T-cell (primary cell): Measurements from ENCODE around the gene PSMC5. TPM values are rescaled to one million over a fixed set of nuclear protein-coding genes. Genes with fewer than 3 reads are reported as not detected.

Experiments used
- ATAC-seq, 4 experiments: fragments of 200-7000 bp in 3 of 4; fragments of 150-1000 bp in 1 of 4; cut with Tn5 transposase; replicated peaks in 1 of 4; 1 replicate in 3 of 4; 2 replicates in 1 of 4; pipeline ENCODE4 v1.10.0; 2021; ENCODE audit warnings: moderate library complexity in 3 of 4, mild to moderate bottlenecking in 2 of 4, moderate number of reproducible peaks in 1 of 4
- CTCF ChIA-PET, 2 donors: fragments of 300-600 bp; sonication (Branson Sonifier 250); formaldehyde crosslinking; loops; one replicate each; lab custom pipeline; 2022; ENCODE audit warnings: antibody characterized with exemption in 2 of 2; lab: Charles Lee
- POLR2A ChIA-PET, 2 donors: fragments of 300-600 bp; sonication (Branson Sonifier 250); formaldehyde crosslinking; loops; one replicate each; lab custom pipeline; 2022; ENCODE audit warnings: antibody characterized with exemption in 2 of 2; lab: Charles Lee
- DNase-seq, 35 experiments: peaks; one replicate each; pipeline versions ENCODE4 v3.0.0 to v3.0.0-alpha.2; 2013 to 2023
- H3K27ac ChIP-seq: one replicate; pipeline ENCODE4 v1.5.1; 2013; ENCODE audit warnings: low read length
- H3K27me3 ChIP-seq, 2 experiments: replicated peaks in 1 of 2; 1 replicate in 1 of 2; 2 replicates in 1 of 2; pipeline versions ENCODE4 v1.6.1 to v1.7.0; 2013; ENCODE audit warnings: low read length in 1 of 2, mixed read lengths in 1 of 2; ENCODE audit not compliant: control insufficient read depth in 2 of 2, insufficient read depth in 2 of 2; ENCODE audit errors: extremely low read depth in 1 of 2
- H3K36me3 ChIP-seq, 2 donors: 1 replicate in 1 of 2; 2 replicates in 1 of 2; pipeline versions ENCODE4 v1.6.1 to v1.7.0; 2013; ENCODE audit warnings: low read length in 1 of 2; ENCODE audit not compliant: control insufficient read depth in 2 of 2, insufficient read depth in 1 of 2; ENCODE audit errors: extremely low read depth in 1 of 2
- H3K4me1 ChIP-seq, 2 experiments: 1 replicate in 1 of 2; 2 replicates in 1 of 2; pipeline versions ENCODE4 v1.6.1 to v1.7.0; 2013; ENCODE audit warnings: low read length in 2 of 2, mixed read lengths in 1 of 2; ENCODE audit not compliant: insufficient read depth in 2 of 2, control insufficient read depth in 1 of 2; ENCODE audit errors: extremely low read depth in 1 of 2
- H3K4me3 ChIP-seq, 2 donors: 1 replicate in 1 of 2; 2 replicates in 1 of 2; pipeline versions ENCODE4 v1.5.1 to v1.7.0; 2013; ENCODE audit warnings: mild to moderate bottlenecking in 2 of 2, low read length in 1 of 2, moderate library complexity in 1 of 2; ENCODE audit not compliant: control insufficient read depth in 1 of 2; ENCODE audit errors: extremely low read depth in 1 of 2
- H3K9me3 ChIP-seq: 2 replicates; pipeline ENCODE4 v1.7.0; 2013
- H3K27ac Mint-ChIP-seq, 2 donors: one replicate each; pipeline ENCODE4 v1.8.0; 2020 to 2021; ENCODE audit warnings: mild to moderate bottlenecking in 2 of 2, mixed read lengths in 2 of 2
- H3K27me3 Mint-ChIP-seq, 2 donors: one replicate each; pipeline ENCODE4 v1.8.0; 2021 to 2022; ENCODE audit warnings: mixed read lengths in 2 of 2
- H3K36me3 Mint-ChIP-seq: one replicate; pipeline ENCODE4 v1.8.0; 2021; ENCODE audit warnings: mixed read lengths
- H3K4me1 Mint-ChIP-seq, 3 donors: one replicate each; pipeline ENCODE4 v1.8.0; 2020 to 2022; ENCODE audit warnings: mixed read lengths in 3 of 3, mild to moderate bottlenecking in 1 of 3
- H3K4me3 Mint-ChIP-seq, 3 donors: one replicate each; pipeline ENCODE4 v1.8.0; 2020 to 2022; ENCODE audit warnings: mild to moderate bottlenecking in 3 of 3, mixed read lengths in 3 of 3, moderate library complexity in 3 of 3
- H3K9me3 Mint-ChIP-seq, 3 donors: one replicate each; pipeline ENCODE4 v1.8.0; 2020 to 2022; ENCODE audit warnings: mixed read lengths in 3 of 3
- WGBS: methylation state at CpG from one replicate; pipeline ENCODE4 v1.1.5; 2013; ENCODE audit warnings: missing lambda C conversion rate; ENCODE audit not compliant: insufficient coverage; 5-methylcytosine and 5-hydroxymethylcytosine counted together
- total RNA-seq, 35 experiments: library from RNA in 6 of 35; stranded (reverse) in 6 of 35; fragments of 120-200 nt in 1 of 35; gene quantifications; one replicate each; pipeline versions ENCODE4 v1.2.1 to v1.2.4 and lab custom pipeline; 2013 to 2026

PSMC5 gene
- total RNA-seq (100 to 1,000 TPM in 3 of 5 donors, 10 to 100 TPM in 2; 83.9 to 114 (median 107) TPM), total RNA-seq (lab: John Stamatoyannopoulos, UW) (52.6 to 200 (median 74.6) reads per million in 29 experiments)
- 70.7 TPM for total RNA-seq (2013)

DNA sequence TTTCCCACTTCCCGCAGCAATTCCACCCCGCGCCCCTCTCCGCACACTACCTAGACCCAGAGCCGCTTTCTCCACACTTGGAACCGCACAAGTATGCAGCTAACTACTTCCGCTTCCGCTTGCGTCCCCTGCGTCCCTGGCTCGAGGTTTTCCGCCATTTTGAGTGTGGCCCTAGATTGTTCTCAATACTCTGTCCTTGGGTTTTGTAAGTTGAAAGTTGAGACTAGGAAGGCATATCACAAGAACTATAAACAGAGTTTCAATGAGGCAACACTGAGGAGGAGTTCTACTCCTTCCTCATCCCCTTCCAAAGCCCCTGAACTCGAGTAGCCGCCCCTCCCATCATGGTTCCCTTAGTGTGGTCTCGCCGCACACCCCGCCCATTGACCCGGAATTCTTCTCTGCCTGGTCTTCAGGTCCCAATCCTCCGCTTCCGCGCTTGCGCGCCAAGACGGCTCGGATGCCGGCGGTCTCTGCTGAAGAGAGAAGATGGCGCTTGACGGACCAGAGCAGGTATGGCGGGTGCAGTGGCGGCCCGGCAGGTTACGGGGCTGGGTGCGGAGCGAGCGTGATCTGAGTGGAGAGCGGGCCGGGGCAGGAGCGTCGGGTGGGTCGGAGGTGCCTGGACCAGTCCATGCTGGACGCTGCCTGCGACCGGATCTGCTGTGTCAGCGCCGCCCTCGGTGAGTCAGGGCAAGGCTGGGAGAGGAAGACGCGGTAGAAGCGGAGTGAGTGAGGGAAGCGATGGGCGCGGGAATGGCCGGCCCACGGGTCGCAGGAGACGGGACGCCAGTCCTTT lies at the start of gene PSMC5, which contains the start of gene FTSJ3:
Gene PSMC5 (plus strand): TSS at position 430 of the 799 bp plus-strand sequence. CDS start 60 bp downstream, at position 490.
Gene FTSJ3 (minus strand): TSS at position 662 of the 799 bp plus-strand sequence. CDS start 761 bp downstream, outside the sequence.
- H3K27me3 Mint-ChIP-seq: no peaks in the 10 kb centered on the region
- Histone ChIP-seq H3K36me3 (peaks cover 34 to 72% of the 10 kb centered on the region in 2 donors), H3K27ac (peak within 1 kb of the TSS; percentile 81), H3K4me1 (peaks cover 33 to 58% of the 10 kb centered on the region in 2 experiments), H3K9me3 (no peaks in the 10 kb centered on the region), H3K4me3 (peak within 1 kb of the TSS; percentile 80 to 100), H3K27me3 (no peaks in the 10 kb centered on the region)
- H3K4me3 Mint-ChIP-seq: peak within 1 kb of the TSS; percentile 96 to 98 (median 98)
- H3K27ac Mint-ChIP-seq: peak within 1 kb of the TSS; percentile 99 to 100
- ChIA-PET CTCF (interaction anchor here in 1 of 2 donors (0.5 to 1.2 kb wide), 7 partner anchors 16 to 471 kb away, joined by 3 to 5 read pairs (median 3); partner anchors contain the start of genes CCDC47, DDX42 and SMARCD2), POLR2A (interaction anchor here (0.6 to 1.5 kb wide), 4 partner anchors 12 to 403 kb away, joined by 3 to 8 read pairs (median 3); partner anchors contain the start of genes CCDC47 (in 1 of the 2) and DDX42 (in 1 of the 2))
- peaks cover 72 to 90% (median 79%) of the 10 kb centered on the region in 3 donors for H3K4me1 Mint-ChIP-seq
- peak; percentile 85 to 99 (median 96) for DNase-seq
- peaks cover 58% of the 10 kb centered on the region for H3K36me3 Mint-ChIP-seq
- peak; percentile 93 to 96 (median 94) for ATAC-seq
- no peaks in the 10 kb centered on the region for H3K9me3 Mint-ChIP-seq
- under 1% methylated on average over 52 of the region's 58 CpGs for WGBS

DNA sequence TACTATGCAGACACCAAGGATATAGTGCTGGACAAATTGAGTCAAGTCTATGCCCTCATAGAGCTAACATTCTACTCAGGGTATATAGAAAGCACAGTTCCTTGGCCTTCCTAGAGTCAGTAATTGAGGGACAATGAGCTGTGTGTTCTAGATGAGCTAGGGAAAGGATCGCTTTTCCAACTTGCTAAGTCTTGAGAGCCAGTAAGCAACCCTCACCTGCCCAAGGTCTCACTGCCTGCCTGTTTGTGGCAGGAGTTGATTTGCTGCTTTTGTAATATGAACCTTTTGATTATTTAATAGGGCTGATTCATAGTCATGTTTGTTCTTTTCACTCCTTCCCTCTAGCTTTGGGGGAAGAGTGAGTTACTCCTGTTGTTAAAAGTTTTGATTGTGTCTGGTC lies 46.7 kb upstream of the PSMC5 start:
- no CpG with 5 or more reads among the region's 1 CpG for WGBS
- ChIA-PET POLR2A (no interaction called here), CTCF (no interaction called here)
- Histone ChIP-seq H3K36me3 (peaks cover 4 to 40% of the 10 kb centered on the region in 2 donors), H3K27me3 (no peaks in the 10 kb centered on the region), H3K9me3 (no peaks in the 10 kb centered on the region), H3K27ac (no peak overlapping the region), H3K4me3 (no peak overlapping the region), H3K4me1 (peaks cover 10 to 17% of the 10 kb centered on the region in 2 experiments)
- DNase-seq: no peak
- ATAC-seq: no peak
- peaks cover 76 to 78% (median 77%) of the 10 kb centered on the region in 3 donors for H3K4me1 Mint-ChIP-seq
- no peak overlapping the region for H3K4me3 Mint-ChIP-seq
- H3K9me3 Mint-ChIP-seq: no peaks in the 10 kb centered on the region
- H3K27me3 Mint-ChIP-seq: no peaks in the 10 kb centered on the region
- peaks cover 31% of the 10 kb centered on the region for H3K36me3 Mint-ChIP-seq
- H3K27ac Mint-ChIP-seq: peak overlapping the region in 1 of 2 donors; percentile 1

DNA sequence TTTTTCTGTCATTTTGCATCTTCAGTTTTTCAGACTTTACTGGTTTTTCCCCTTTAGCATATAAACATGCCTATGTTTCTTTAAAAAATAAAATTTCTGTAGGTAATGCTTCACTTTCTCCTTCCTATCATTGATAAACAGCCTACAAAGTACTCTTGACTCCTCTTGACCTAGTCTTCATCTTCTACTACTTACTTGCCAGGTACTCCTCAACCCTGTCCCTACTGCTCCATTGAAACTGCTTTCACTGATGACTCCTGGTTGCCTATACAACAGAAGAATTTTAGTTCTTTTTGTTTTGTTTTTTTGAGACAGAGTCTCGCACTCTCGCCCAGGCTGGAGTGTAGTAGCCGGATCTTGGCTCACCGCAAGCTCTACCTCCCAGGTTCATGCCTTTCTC lies 46.3 kb upstream of the PSMC5 start:
- H3K9me3 ChIP-seq: no peaks in the 10 kb centered on the region
- no peak overlapping the region for H3K27ac ChIP-seq
- Mint-ChIP-seq H3K4me1 (peaks cover 72 to 79% (median 77%) of the 10 kb centered on the region in 3 donors), H3K9me3 (no peaks in the 10 kb centered on the region), H3K36me3 (peaks cover 31% of the 10 kb centered on the region), H3K4me3 (no peak overlapping the region), H3K27ac (peak overlapping the region in 1 of 2 donors; percentile 1), H3K27me3 (no peaks in the 10 kb centered on the region)
- DNase-seq (no peak), ATAC-seq (no peak)
- peaks cover 4 to 40% of the 10 kb centered on the region in 2 donors for H3K36me3 ChIP-seq
- H3K27me3 ChIP-seq: no peaks in the 10 kb centered on the region
- no peak overlapping the region for H3K4me3 ChIP-seq
- ChIA-PET CTCF (no interaction called here), POLR2A (no interaction called here)
- WGBS: no CpG with 5 or more reads among the region's 4 CpGs
- peaks cover 8 to 16% of the 10 kb centered on the region in 2 experiments for H3K4me1 ChIP-seq

DNA sequence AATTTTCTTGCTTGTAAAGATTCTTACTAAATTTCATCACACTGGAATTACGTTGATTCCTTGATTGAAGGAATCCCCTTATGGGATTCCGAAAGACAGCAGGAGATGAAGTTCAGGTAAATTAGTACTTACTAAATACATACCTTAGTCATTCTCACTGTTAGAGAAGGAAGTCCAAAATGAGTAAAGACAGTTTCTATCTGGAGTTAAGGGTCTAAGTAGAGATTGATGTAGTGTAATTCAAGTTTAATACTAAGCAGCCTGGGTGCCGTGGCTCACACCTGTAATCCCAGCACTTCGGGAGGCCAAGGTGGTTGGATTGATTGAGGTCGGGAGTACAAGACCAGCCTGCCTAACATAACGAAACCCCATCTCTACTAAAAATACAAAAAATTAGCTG lies 43.7 kb upstream of the PSMC5 start:
- no peaks in the 10 kb centered on the region for H3K27me3 Mint-ChIP-seq
- H3K4me3 Mint-ChIP-seq: no peak overlapping the region
- Histone ChIP-seq H3K27me3 (no peaks in the 10 kb centered on the region), H3K9me3 (no peaks in the 10 kb centered on the region), H3K27ac (no peak overlapping the region), H3K4me3 (no peak overlapping the region), H3K36me3 (peaks cover 2 to 41% of the 10 kb centered on the region in 2 donors), H3K4me1 (peaks cover 2 to 5% of the 10 kb centered on the region in 2 experiments)
- ATAC-seq: no peak
- ChIA-PET POLR2A (interaction anchor here in 1 of 2 donors (0.6 to 0.7 kb wide), 2 partner anchors 45 to 362 kb away, joined by 3 read pairs; no protein-coding TSS in a partner anchor), CTCF (interaction anchor here in 1 of 2 donors (0.6 to 2.0 kb wide), 2 partner anchors 10 to 60 kb away, joined by 6 to 7 read pairs; partner anchors contain the start of genes CCDC47 and DDX42)
- peak overlapping the region; percentile 11 to 31 for H3K27ac Mint-ChIP-seq
- peaks cover 46 to 55% (median 54%) of the 10 kb centered on the region in 3 donors for H3K4me1 Mint-ChIP-seq
- peaks cover 28% of the 10 kb centered on the region for H3K36me3 Mint-ChIP-seq
- DNase-seq: no peak
- no peaks in the 10 kb centered on the region for H3K9me3 Mint-ChIP-seq
- no CpG with 5 or more reads among the region's 6 CpGs for WGBS

DNA sequence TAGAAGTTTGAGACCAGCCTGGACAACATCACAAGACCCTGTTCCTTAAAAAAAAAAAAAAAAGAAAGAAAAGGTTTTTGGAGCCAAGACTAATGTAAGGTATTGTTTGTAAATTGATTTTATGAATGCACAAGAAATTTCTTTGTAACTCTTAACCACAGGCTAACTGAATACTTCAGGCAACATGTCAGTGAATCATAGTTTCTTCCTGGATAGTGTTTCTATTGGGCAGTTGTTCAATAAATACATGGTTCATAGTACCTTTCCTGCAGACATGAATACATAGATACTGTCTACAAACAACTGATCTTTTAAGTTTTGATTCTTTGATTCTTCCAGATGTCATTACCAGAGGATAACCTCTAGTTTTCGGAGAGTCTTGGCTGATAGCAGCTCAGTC lies 41.7 kb upstream of the PSMC5 start:
- DNase-seq (no peak), ATAC-seq (no peak)
- H3K27me3 ChIP-seq: no peaks in the 10 kb centered on the region
- Mint-ChIP-seq H3K27me3 (no peaks in the 10 kb centered on the region), H3K27ac (peak overlapping the region in 1 of 2 donors; percentile 64), H3K36me3 (peaks cover 22% of the 10 kb centered on the region), H3K4me1 (peaks cover 31 to 38% (median 37%) of the 10 kb centered on the region in 3 donors), H3K4me3 (no peak overlapping the region), H3K9me3 (no peaks in the 10 kb centered on the region)
- POLR2A ChIA-PET: interaction anchor here in 1 of 2 donors (0.7 kb wide), 1 partner anchor 9 kb away, joined by 3 read pairs; no protein-coding TSS in a partner anchor
- WGBS: no CpG with 5 or more reads among the region's 1 CpG
- no peak overlapping the region for H3K27ac ChIP-seq
- H3K9me3 ChIP-seq: no peaks in the 10 kb centered on the region
- peaks cover 10 to 48% of the 10 kb centered on the region in 2 donors for H3K36me3 ChIP-seq
- CTCF ChIA-PET: interaction anchor here (0.6 to 1.0 kb wide), 3 partner anchors 12 to 43 kb away, joined by 3 read pairs; no protein-coding TSS in a partner anchor
- H3K4me1 ChIP-seq: peaks cover 0 to 3% of the 10 kb centered on the region in 2 experiments
- no peak overlapping the region for H3K4me3 ChIP-seq

DNA sequence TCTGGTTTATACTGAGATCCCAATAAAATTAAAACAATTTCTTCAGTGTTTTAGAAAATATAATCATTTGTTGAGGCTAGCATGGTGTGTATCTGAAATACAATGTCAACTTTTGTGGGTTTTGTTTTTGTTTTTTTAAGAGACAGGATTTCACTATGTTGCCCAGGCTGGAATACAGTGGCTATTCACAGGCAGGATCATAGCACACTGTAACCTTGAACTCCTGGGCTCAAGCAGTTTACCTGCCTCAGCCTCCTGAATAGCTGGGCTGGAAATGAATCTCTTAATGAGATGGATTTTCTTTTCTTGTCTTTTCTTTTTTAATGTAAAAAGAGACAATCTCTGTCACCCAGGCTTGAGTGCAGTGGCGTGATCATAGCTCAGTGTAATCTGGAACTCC lies 41.1 kb upstream of the PSMC5 start:
- CTCF ChIA-PET: interaction anchor here (0.6 to 1.0 kb wide), 2 partner anchors 25 to 42 kb away, joined by 3 read pairs; no protein-coding TSS in a partner anchor
- DNase-seq: no peak
- Mint-ChIP-seq H3K4me1 (peaks cover 26 to 32% (median 32%) of the 10 kb centered on the region in 3 donors), H3K9me3 (no peaks in the 10 kb centered on the region), H3K27ac (peak overlapping the region in 1 of 2 donors; percentile 44), H3K36me3 (peaks cover 18% of the 10 kb centered on the region), H3K4me3 (no peak overlapping the region), H3K27me3 (no peaks in the 10 kb centered on the region)
- H3K4me1 ChIP-seq: peaks cover 0 to 3% of the 10 kb centered on the region in 2 experiments
- peaks cover 11 to 48% of the 10 kb centered on the region in 2 donors for H3K36me3 ChIP-seq
- H3K27ac ChIP-seq: no peak overlapping the region
- H3K27me3 ChIP-seq: no peaks in the 10 kb centered on the region
- POLR2A ChIA-PET: no interaction called here
- no peak for ATAC-seq
- H3K4me3 ChIP-seq: no peak overlapping the region
- no CpG with 5 or more reads among the region's 1 CpG for WGBS
- H3K9me3 ChIP-seq: no peaks in the 10 kb centered on the region
